NCI-H1436 (cell line): ENCODE data around the gene SETD1A.

Experiments
- DNase-seq: peaks from one replicate; lab custom pipeline; 2025; lab: John Stamatoyannopoulos, UW

The SETD1A gene

DNA sequence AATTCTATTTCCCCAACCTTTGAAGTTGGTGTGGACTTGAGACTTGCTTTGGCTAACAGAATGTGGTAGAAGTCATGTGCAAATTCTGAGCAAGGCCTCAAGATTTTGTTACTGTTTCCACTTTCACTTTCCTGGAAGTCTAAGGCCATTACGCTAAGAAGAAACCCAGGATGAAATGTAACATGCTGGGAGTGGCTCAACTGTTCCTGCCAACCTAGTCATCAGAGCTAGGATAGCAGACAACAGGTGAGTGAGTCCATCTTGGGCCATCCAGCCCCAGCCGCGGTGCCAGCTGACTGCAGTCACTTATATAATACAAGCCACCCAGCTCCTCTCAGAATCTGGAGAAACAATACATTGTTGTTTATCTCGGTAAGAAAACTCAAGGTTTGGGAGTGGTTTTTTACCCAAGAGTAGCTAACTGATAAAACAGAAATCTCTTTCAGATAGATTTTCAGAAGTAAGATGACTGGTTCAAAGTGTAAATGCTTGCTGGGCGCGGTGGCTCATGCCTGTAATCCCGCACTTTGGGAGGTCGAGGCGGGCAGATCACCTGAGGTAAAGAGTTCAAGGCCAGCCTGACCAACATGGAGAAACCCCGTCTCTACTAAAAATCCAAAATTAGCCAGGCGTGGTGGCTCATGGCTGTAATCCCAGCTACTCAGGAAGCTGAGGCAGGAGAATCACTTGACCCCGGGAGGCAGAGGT lies 65.1 kb downstream of the SETD1A start:
- DNase-seq: no peak

- no peak for DNase-seq
These were observed 65.7 kb downstream of the SETD1A start for GRCh38 chr16:31023252-31023602.

DNA sequence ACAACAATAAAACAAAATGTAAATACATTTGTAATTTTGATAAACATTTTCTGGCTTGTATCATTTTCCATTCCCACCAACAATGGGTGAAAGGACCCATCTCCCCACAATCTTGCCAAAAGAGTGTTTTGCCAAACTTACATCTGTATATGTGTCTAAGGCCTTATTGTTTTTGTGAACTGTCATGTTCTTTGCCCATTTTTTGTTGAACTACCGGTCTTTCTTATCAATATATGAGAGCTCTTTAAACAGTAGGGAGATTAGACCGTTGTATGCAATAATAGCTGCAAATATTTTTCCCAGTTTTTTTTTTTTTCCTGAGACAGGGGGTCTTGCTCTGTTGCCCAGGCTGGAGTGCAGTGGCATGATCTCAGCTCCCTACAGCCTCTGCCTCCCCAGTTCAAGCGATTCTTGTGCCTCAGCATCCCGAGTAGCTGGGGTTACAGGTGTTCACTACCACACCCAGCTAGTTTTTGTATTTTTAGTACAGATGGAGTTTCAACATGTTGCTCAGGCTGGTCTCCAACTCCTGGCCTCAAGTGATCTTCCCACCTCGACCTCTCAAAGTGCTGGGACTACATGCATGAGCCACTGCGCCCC lies 66.2 kb downstream of the SETD1A start:
- no peak for DNase-seq

DNA sequence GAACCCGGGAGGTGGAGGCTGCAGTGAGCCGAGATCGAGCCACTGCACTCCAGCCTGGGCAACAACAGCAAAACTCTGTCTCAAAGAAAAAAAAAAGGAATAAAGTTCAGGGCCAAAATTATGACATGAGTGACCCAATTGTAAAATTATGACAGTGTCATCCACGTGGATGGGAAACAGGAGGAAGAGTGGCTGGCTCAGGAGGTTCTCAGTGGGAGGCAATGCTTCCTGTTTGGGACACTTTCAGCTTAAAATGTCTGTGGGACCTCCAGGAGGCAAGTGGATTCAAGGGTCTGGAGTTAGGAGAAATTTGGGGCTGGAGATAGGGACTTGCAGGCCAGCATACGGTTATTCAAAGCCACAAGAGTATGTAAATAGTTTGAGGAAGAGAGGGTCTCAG lies 67.8 kb downstream of the SETD1A start:
- no peak for DNase-seq

- no peak for DNase-seq
These were observed 71.7 kb downstream of the SETD1A start for GRCh38 chr16:31029272-31029671.

DNA sequence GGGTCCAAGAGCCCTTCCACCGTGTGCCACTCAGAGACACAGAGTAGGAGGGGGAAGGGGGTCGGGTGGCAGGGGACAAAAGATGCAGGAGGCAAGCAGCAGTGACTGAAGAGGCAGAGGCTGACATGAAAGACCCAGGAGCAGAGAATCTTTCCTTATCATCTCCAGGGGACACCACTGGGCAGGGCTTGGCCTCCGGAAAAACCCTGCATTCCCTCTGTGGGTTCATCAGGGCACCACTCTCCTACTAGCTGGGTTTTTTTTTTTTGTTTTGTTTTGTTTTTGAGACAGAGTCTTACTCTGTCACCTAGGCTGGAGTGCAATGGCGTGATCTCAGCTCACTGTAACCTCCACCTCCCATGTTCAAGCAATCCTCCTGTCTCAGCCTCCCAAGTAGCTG lies 73.7 kb downstream of the SETD1A start:
- no peak for DNase-seq

- peak; percentile 91 for DNase-seq
These were observed 75.5 kb downstream of the SETD1A start, which contains the start of gene STX4 for GRCh38 chr16:31032736-31033708. Gene STX4, plus strand, starts transcription at chr16:31033558. Its CDS starts 248 bp downstream, at chr16:31033806.

- peak; percentile 76 for DNase-seq
These were observed 76.3 kb downstream of the SETD1A start for GRCh38 chr16:31033709-31034492.
